K562 (cell line): ENCODE data around the gene SLCO2B1. TPM values are rescaled to one million over a fixed set of nuclear protein-coding genes. Genes with fewer than 3 reads are reported as not detected.

Source experiments
- ATF1 ChIP-seq, 2 experiments: fragments of 450-650 bp in 1 of 2; IDR thresholded peaks; 2 replicates each; pipeline ENCODE4 v1.6.1; 2016; ENCODE audit warnings: missing compliant biosample characterization in 1 of 2, missing genetic modification characterization in 1 of 2
- CBX5 ChIP-seq: IDR thresholded peaks from 2 replicates; pipeline ENCODE4 v1.6.1; 2014; ENCODE audit warnings: low read depth, borderline replicate concordance
- DIDO1 ChIP-seq: fragments of 450-650 bp; IDR thresholded peaks from 2 replicates; pipeline ENCODE4 v1.6.1; 2016; ENCODE audit warnings: low read depth, missing biosample characterization, missing genetic modification characterization
- ELF2 ChIP-seq: fragments of 250-450 bp; sonication (Bioruptor Pico); IDR thresholded peaks from 2 replicates; pipeline ENCODE4 v1.5.0; 2021; ENCODE audit warnings: mild to moderate bottlenecking
- GABPB1 ChIP-seq: sonication (generic); formaldehyde crosslinking; IDR thresholded peaks from 2 replicates; pipeline ENCODE4 v1.8.0; 2022; ENCODE audit warnings: mild to moderate bottlenecking, missing genetic modification reagents
- JUN ChIP-seq, 2 experiments: sonication (generic) in 1 of 2; formaldehyde crosslinking in 1 of 2; IDR thresholded peaks; 2 replicates each; pipeline versions ENCODE4 v1.6.1 to v1.8.0; 2012 to 2022; ENCODE audit warnings: borderline replicate concordance in 2 of 2, mild to moderate bottlenecking in 2 of 2, improper control_type of control experiment in 1 of 2, low read depth in 1 of 2, low read length in 1 of 2, missing genetic modification reagents in 1 of 2
- LEF1 ChIP-seq: fragments of 450-650 bp; IDR thresholded peaks from 2 replicates; pipeline ENCODE4 v1.6.1; 2016; ENCODE audit warnings: mild to moderate bottlenecking
- MED1 ChIP-seq: sonication (generic); formaldehyde crosslinking; IDR thresholded peaks from 2 replicates; pipeline ENCODE4 v1.8.1; 2023; ENCODE audit warnings: missing genetic modification reagents, borderline replicate concordance
- MXI1 ChIP-seq: IDR thresholded peaks from 2 replicates; pipeline ENCODE4 v1.6.1; 2011; ENCODE audit warnings: low read depth, mild to moderate bottlenecking, improper control_type of control experiment, low read length
- NFIC ChIP-seq: fragments of 450-650 bp; IDR thresholded peaks from 2 replicates; pipeline ENCODE4 v1.6.1; 2017; ENCODE audit warnings: mild to moderate bottlenecking, inconsistent platforms
- PHF20 ChIP-seq: fragments of 450-650 bp; IDR thresholded peaks from 2 replicates; pipeline ENCODE4 v1.6.1; 2018; ENCODE audit not compliant: partially characterized antibody
- PHTF2 ChIP-seq: fragments of 250-450 bp; sonication (Bioruptor Pico); IDR thresholded peaks from 2 replicates; pipeline ENCODE4 v1.5.0; 2021; ENCODE audit warnings: mild to moderate bottlenecking
- RBM14 ChIP-seq: fragments of 200-400 bp; formaldehyde crosslinking; IDR thresholded peaks from 2 replicates; pipeline ENCODE4 v1.6.1; 2018; ENCODE audit warnings: low read depth, mild to moderate bottlenecking, low read length, moderate library complexity, borderline replicate concordance; ENCODE audit not compliant: insufficient read depth
- SMAD3 ChIP-seq: fragments of 450-650 bp; formaldehyde crosslinking; conservative IDR thresholded peaks from 2 replicates; pipeline ENCODE4 v1.4.0; 2020; ENCODE audit warnings: mild to moderate bottlenecking
- THAP7 ChIP-seq: fragments of 250-450 bp; sonication (Bioruptor Pico); IDR thresholded peaks from 2 replicates; pipeline ENCODE4 v1.5.0; 2021
- ZBTB9 ChIP-seq: fragments of 450-650 bp; formaldehyde crosslinking; IDR thresholded peaks from 2 replicates; pipeline ENCODE4 v1.4.0; 2020; ENCODE audit warnings: mild to moderate bottlenecking, moderate library complexity
- ZNF133 ChIP-seq: fragments of 250-450 bp; sonication (Bioruptor Pico); IDR thresholded peaks from 2 replicates; pipeline ENCODE4 v1.4.0; 2020; ENCODE audit warnings: mild to moderate bottlenecking
- ZNF197 ChIP-seq: fragments of 200-800 bp; sonication (Bioruptor generic); IDR thresholded peaks from 2 replicates; pipeline ENCODE4 v1.6.1; 2016; ENCODE audit warnings: low read depth, missing genetic modification characterization, missing compliant biosample characterization
- ZNF384 ChIP-seq: IDR thresholded peaks from 2 replicates; pipeline ENCODE4 v1.6.1; 2012; ENCODE audit warnings: low read depth, low read length, improper control_type of control experiment
- ZNF408 ChIP-seq: fragments of 250-450 bp; sonication (Bioruptor Pico); IDR thresholded peaks from 2 replicates; pipeline ENCODE4 v1.4.0; 2020; ENCODE audit warnings: low read depth, mild to moderate bottlenecking, moderate library complexity
- ZNF41 ChIP-seq: fragments of 250-450 bp; sonication (Bioruptor Pico); conservative IDR thresholded peaks from 2 replicates; pipeline ENCODE4 v1.4.0; 2020; ENCODE audit warnings: mild to moderate bottlenecking
- ZNF445 ChIP-seq: fragments of 250-450 bp; sonication (Bioruptor Pico); IDR thresholded peaks from 2 replicates; pipeline ENCODE4 v1.4.0; 2020; ENCODE audit warnings: low read depth, mild to moderate bottlenecking, moderate library complexity
- polyA plus RNA-seq, 8 experiments: library from polyadenylated mRNA; depleted of rRNA in 4 of 8; stranded (reverse) in 5 of 8; unstranded in 3 of 8; fragments of >200 nt; fragmentation: Nextera tagmentation in 2 of 8; fragmentation: Illumina TruSeq in 1 of 8; extraction: Ambion mirVana in 2 of 8; extraction: Trizol in 1 of 8; gene quantifications; 2 replicates each; pipeline versions ENCODE4 v1.2.1 to v1.2.3, GENCODE V29; 2011 to 2014; ENCODE audit warnings: inconsistent platforms in 1 of 8, missing spikeins in 1 of 8
- total RNA-seq, 7 experiments: library from RNA; depleted of rRNA in 6 of 7; stranded (reverse); fragments of >200 nt in 6 of 7; fragmentation: Illumina TruSeq in 2 of 7; extraction: Trizol in 2 of 7; gene quantifications; 2 replicates each; pipeline versions ENCODE4 v1.2.1 to v1.2.3, GENCODE V29; 2011 to 2021; ENCODE audit warnings: low replicate concordance in 1 of 7
- TF ChIP-seq, protein P1 (sequence below), 3 experiments: fragments of 200-800 bp in 1 of 3; fragments of 250-450 bp in 1 of 3; fragments of 450-650 bp in 1 of 3; sonication (Bioruptor Pico) in 1 of 3; sonication (Bioruptor generic) in 1 of 3; formaldehyde crosslinking in 1 of 3; IDR thresholded peaks; 2 replicates each; pipeline versions ENCODE4 v1.6.1 to v1.8.0; 2016 to 2022; ENCODE audit warnings: mild to moderate bottlenecking in 2 of 3, missing genetic modification characterization in 2 of 3, missing compliant biosample characterization in 1 of 3, moderate library complexity in 1 of 3
- TF ChIP-seq, protein P2 (sequence below): sonication (generic); IDR thresholded peaks from 2 replicates; pipeline ENCODE4 v1.6.1; 2016

The SLCO2B1 gene
- total and polyA plus RNA-seq, 9 of the 15 experiments (the other 6 are each of a cell fraction or from before 2014, with no cell fraction given): 0.70 to 14.7 (median 7.6) TPM

DNA sequence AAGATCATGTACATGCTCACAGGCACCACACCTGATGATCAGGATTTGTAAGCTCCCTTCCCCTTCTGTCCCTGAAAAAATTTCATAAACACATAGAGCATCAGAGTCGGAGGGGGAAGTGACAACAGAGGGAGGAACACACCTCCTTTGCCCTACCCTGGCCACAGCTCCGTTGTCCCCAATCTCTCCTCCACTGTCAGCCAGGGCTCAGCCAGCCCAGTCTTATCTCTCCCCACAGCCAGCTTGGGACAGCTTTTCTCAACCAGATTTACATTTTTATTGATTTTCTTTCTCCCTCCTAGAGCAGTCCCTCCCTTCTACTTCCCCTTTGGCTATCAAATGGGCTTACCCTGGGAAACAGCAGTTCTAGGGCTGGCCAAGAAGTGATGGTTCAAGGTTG, 57.5 kb downstream of the SLCO2B1 start (continued):
- TF ChIP-seq, protein P1, sequence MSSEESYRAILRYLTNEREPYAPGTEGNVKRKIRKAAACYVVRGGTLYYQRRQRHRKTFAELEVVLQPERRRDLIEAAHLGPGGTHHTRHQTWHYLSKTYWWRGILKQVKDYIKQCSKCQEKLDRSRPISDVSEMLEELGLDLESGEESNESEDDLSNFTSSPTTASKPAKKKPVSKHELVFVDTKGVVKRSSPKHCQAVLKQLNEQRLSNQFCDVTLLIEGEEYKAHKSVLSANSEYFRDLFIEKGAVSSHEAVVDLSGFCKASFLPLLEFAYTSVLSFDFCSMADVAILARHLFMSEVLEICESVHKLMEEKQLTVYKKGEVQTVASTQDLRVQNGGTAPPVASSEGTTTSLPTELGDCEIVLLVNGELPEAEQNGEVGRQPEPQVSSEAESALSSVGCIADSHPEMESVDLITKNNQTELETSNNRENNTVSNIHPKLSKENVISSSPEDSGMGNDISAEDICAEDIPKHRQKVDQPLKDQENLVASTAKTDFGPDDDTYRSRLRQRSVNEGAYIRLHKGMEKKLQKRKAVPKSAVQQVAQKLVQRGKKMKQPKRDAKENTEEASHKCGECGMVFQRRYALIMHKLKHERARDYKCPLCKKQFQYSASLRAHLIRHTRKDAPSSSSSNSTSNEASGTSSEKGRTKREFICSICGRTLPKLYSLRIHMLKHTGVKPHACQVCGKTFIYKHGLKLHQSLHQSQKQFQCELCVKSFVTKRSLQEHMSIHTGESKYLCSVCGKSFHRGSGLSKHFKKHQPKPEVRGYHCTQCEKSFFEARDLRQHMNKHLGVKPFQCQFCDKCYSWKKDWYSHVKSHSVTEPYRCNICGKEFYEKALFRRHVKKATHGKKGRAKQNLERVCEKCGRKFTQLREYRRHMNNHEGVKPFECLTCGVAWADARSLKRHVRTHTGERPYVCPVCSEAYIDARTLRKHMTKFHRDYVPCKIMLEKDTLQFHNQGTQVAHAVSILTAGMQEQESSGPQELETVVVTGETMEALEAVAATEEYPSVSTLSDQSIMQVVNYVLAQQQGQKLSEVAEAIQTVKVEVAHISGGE (CRISPR knock-in tag; IDR thresholded peaks at IDR 0.05): peak in 1 of 3 experiments; percentile 78; a peak in 2 of 6 replicates
- TF ChIP-seq ZNF445 (CRISPR knock-in tag) (no peak), ZNF197 (CRISPR knock-in tag) (no peak), LEF1 (no peak), PHTF2 (no peak), RBM14 (no peak), DIDO1 (tag) (no peak), PHF20 (no peak), ELF2 (CRISPR knock-in tag) (no peak), MXI1 (no peak), ZNF408 (CRISPR knock-in tag) (no peak), SMAD3 (CRISPR knock-in tag) (0 out of 2 replicates have a peak, but pooled peaks have one; percentile 13), ZNF41 (no peak), JUN (IDR thresholded peaks at IDR 0.05; ENCODE audit: borderline replicate concordance, low read depth, low read length) (no peak), JUN (CRISPR knock-in tag; IDR thresholded peaks at IDR 0.05; ENCODE audit: borderline replicate concordance) (no peak), ZNF133 (CRISPR knock-in tag) (no peak), CBX5 (no peak), ZNF384 (no peak), MED1 (no peak), ZBTB9 (CRISPR knock-in tag) (no peak), NFIC (peak; percentile 78), GABPB1 (CRISPR knock-in tag) (peak; percentile 76), ATF1 (CRISPR knock-in tag; IDR thresholded peaks at IDR 0.05) (no peak), ATF1 (tag; IDR thresholded peaks at IDR 0.05) (no peak), THAP7 (CRISPR knock-in tag) (no peak)
- TF ChIP-seq, protein P2, sequence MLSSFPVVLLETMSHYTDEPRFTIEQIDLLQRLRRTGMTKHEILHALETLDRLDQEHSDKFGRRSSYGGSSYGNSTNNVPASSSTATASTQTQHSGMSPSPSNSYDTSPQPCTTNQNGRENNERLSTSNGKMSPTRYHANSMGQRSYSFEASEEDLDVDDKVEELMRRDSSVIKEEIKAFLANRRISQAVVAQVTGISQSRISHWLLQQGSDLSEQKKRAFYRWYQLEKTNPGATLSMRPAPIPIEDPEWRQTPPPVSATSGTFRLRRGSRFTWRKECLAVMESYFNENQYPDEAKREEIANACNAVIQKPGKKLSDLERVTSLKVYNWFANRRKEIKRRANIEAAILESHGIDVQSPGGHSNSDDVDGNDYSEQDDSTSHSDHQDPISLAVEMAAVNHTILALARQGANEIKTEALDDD: no peak
